A549 (cell line): ENCODE results near the gene LRP3.

Experiments used
- CTCF ChIP-seq: fragments of >200 bp; sonication (Bioruptor Twin); formaldehyde crosslinking; IDR thresholded peaks from 3 replicates; pipeline ENCODE4 v1.5.1; 2016
- ESRRA ChIP-seq: fragments of 150-350 bp; IDR thresholded peaks from 2 replicates; pipeline ENCODE4 v1.6.1; 2014; ENCODE audit warnings: mild to moderate bottlenecking, low read length, borderline replicate concordance
- FOSL2 ChIP-seq, 2 experiments: fragments of 450-650 bp in 1 of 2; fragments of >200 bp in 1 of 2; sonication (Bioruptor Twin) in 1 of 2; formaldehyde crosslinking; IDR thresholded peaks; 2 replicates each; pipeline versions ENCODE4 v1.5.0 to v1.6.1; 2016 to 2020; ENCODE audit warnings: mild to moderate bottlenecking in 1 of 2, moderate library complexity in 1 of 2
- GATA3 ChIP-seq: IDR thresholded peaks from 2 replicates; pipeline ENCODE4 v1.6.1; 2012; ENCODE audit warnings: borderline replicate concordance
- JUNB ChIP-seq: fragments of >200 bp; sonication (Bioruptor Twin); formaldehyde crosslinking; IDR thresholded peaks from 2 replicates; pipeline ENCODE4 v1.6.1; 2016
- MAZ ChIP-seq: fragments of 150-350 bp; IDR thresholded peaks from 2 replicates; pipeline ENCODE4 v1.6.1; 2014; ENCODE audit warnings: antibody characterized with exemption, low read depth, low read length, borderline replicate concordance
- PBX3 ChIP-seq: IDR thresholded peaks from 2 replicates; pipeline ENCODE4 v1.6.1; 2012
- POLR2A ChIP-seq: IDR thresholded peaks from 2 replicates; pipeline ENCODE4 v1.6.1; 2012; ENCODE audit warnings: mild to moderate bottlenecking, low read length
- SMC3 ChIP-seq: fragments of >200 bp; sonication (Bioruptor Twin); formaldehyde crosslinking; IDR thresholded peaks from 3 replicates; pipeline ENCODE4 v1.6.1; 2018; ENCODE audit warnings: inconsistent platforms
- SREBF2 ChIP-seq: fragments of 450-650 bp; IDR thresholded peaks from 2 replicates; pipeline ENCODE4 v1.6.1; 2014; ENCODE audit warnings: mild to moderate bottlenecking, moderate library complexity
- USF2 ChIP-seq: fragments of 450-650 bp; IDR thresholded peaks from 2 replicates; pipeline ENCODE4 v1.6.1; 2014; ENCODE audit warnings: antibody characterized with exemption

GRCh38 chr19:33238481-33239149 lies 44.5 kb downstream of the LRP3 start:
- TF ChIP-seq USF2 (no peak), CTCF (no peak), POLR2A (no peak), GATA3 (no peak), MAZ (no peak), PBX3 (no peak), ESRRA (no peak), SREBF2 (no peak), FOSL2 (IDR thresholded peaks at IDR 0.05) (no peak), FOSL2 (CRISPR knock-in tag; IDR thresholded peaks at IDR 0.05) (no peak), JUNB (no peak), SMC3 (no peak)
